Measurements from ENCODE around the gene MAGIX. TPM values are rescaled to one million over a fixed set of nuclear protein-coding genes. Genes with fewer than 3 reads are reported as not detected.

Gene MAGIX
- total RNA-seq, 1 donor = 1.8 TPM

- Histone ChIP-seq H3K4me3 (ENCODE audit: insufficient read depth, low read length) (no peak overlapping the region), H3K4me2 (ENCODE audit: insufficient read depth, low read length) (no peak overlapping the region), H3K4me1 (ENCODE audit: insufficient read depth, low read length) (no peaks in the 10 kb centered on the region), H4K20me1 (ENCODE audit: insufficient read depth, low read length) (no peaks in the 10 kb centered on the region), H3K27me3 (ENCODE audit: insufficient read depth, low read length) (peaks cover 4% of the 10 kb centered on the region), H2AFZ (ENCODE audit: low read length) (no peak overlapping the region), H3K27ac (ENCODE audit: low read depth, low read length) (no peak overlapping the region), H3K9me3 (ENCODE audit: low read depth, low read length) (no peaks in the 10 kb centered on the region), H3K36me3 (ENCODE audit: insufficient read depth, low read length) (no peaks in the 10 kb centered on the region), H3K79me2 (ENCODE audit: insufficient read depth, low read length) (no peaks in the 10 kb centered on the region)
- peak; percentile 60 for DNase-seq (ENCODE audit: insufficient read length, low spot score, missing footprints)
- no peak for TF ChIP-seq CTCF (IDR thresholded peaks at IDR 0.05; ENCODE audit: extremely low read depth, low read depth, low read length)
These were observed 36.2 kb downstream of the MAGIX start for GRCh38 chrX:49198540-49199314.

- Histone ChIP-seq H3K27me3 (ENCODE audit: insufficient read depth, low read length) (peaks cover 4% of the 10 kb centered on the region), H3K4me2 (ENCODE audit: insufficient read depth, low read length) (no peak overlapping the region), H3K36me3 (ENCODE audit: insufficient read depth, low read length) (no peaks in the 10 kb centered on the region), H4K20me1 (ENCODE audit: insufficient read depth, low read length) (no peaks in the 10 kb centered on the region), H3K4me3 (ENCODE audit: insufficient read depth, low read length) (no peak overlapping the region), H3K79me2 (ENCODE audit: insufficient read depth, low read length) (no peaks in the 10 kb centered on the region), H3K4me1 (ENCODE audit: insufficient read depth, low read length) (no peaks in the 10 kb centered on the region), H3K9me3 (ENCODE audit: low read depth, low read length) (no peaks in the 10 kb centered on the region), H3K27ac (ENCODE audit: low read depth, low read length) (no peak overlapping the region), H2AFZ (ENCODE audit: low read length) (no peak overlapping the region)
- TF ChIP-seq CTCF (IDR thresholded peaks at IDR 0.05; ENCODE audit: extremely low read depth, low read depth, low read length) = no peak
- DNase-seq (ENCODE audit: insufficient read length, low spot score, missing footprints) = peak; percentile 58
These were observed 36.7 kb downstream of the MAGIX start for GRCh38 chrX:49199315-49199595.

- peak within 1 kb of the TSS; percentile 60 for H3K4me3 ChIP-seq (ENCODE audit: insufficient read depth, low read length)
- H3K9me3 ChIP-seq (ENCODE audit: low read depth, low read length) = no peaks in the 10 kb centered on the region
- H3K79me2 ChIP-seq (ENCODE audit: insufficient read depth, low read length) = no peaks in the 10 kb centered on the region
- no peaks in the 10 kb centered on the region for H3K4me1 ChIP-seq (ENCODE audit: insufficient read depth, low read length)
- no peak for TF ChIP-seq CTCF (IDR thresholded peaks at IDR 0.05; ENCODE audit: extremely low read depth, low read depth, low read length)
- H3K36me3 ChIP-seq (ENCODE audit: insufficient read depth, low read length) = no peaks in the 10 kb centered on the region
- H3K27me3 ChIP-seq (ENCODE audit: insufficient read depth, low read length) = peaks cover 4% of the 10 kb centered on the region
- peak; percentile 98 for DNase-seq (ENCODE audit: insufficient read length, low spot score, missing footprints)
- H2AFZ ChIP-seq (ENCODE audit: low read length) = peak within 1 kb of the TSS; percentile 90
- peak within 1 kb of the TSS; percentile 82 for H3K4me2 ChIP-seq (ENCODE audit: insufficient read depth, low read length)
- no peak within 1 kb of the TSS for H3K27ac ChIP-seq (ENCODE audit: low read depth, low read length)
- H4K20me1 ChIP-seq (ENCODE audit: insufficient read depth, low read length) = no peaks in the 10 kb centered on the region
These were observed 37.6 kb downstream of the MAGIX start, which contains the start of gene SYP for GRCh38 chrX:49199906-49200771. SYP (minus strand) TSS chrX:49200193; CDS start chrX:49200186, 7 bp downstream.

GRCh38 chrX:49202022-49202421, 39.5 kb downstream of the MAGIX start:
- DNase-seq (ENCODE audit: insufficient read length, low spot score, missing footprints) = peak; percentile 41
- Histone ChIP-seq H3K4me2 (ENCODE audit: insufficient read depth, low read length) (no peak overlapping the region), H3K4me3 (ENCODE audit: insufficient read depth, low read length) (no peak overlapping the region), H3K9me3 (ENCODE audit: low read depth, low read length) (no peaks in the 10 kb centered on the region), H3K27me3 (ENCODE audit: insufficient read depth, low read length) (peaks cover 4% of the 10 kb centered on the region), H2AFZ (ENCODE audit: low read length) (no peak overlapping the region), H4K20me1 (ENCODE audit: insufficient read depth, low read length) (no peaks in the 10 kb centered on the region), H3K36me3 (ENCODE audit: insufficient read depth, low read length) (no peaks in the 10 kb centered on the region), H3K4me1 (ENCODE audit: insufficient read depth, low read length) (no peaks in the 10 kb centered on the region), H3K27ac (ENCODE audit: low read depth, low read length) (no peak overlapping the region), H3K79me2 (ENCODE audit: insufficient read depth, low read length) (no peaks in the 10 kb centered on the region)
- no peak for TF ChIP-seq CTCF (IDR thresholded peaks at IDR 0.05; ENCODE audit: extremely low read depth, low read depth, low read length)
